Measurements from ENCODE around the gene RPL22.

RPL22 gene

DNA sequence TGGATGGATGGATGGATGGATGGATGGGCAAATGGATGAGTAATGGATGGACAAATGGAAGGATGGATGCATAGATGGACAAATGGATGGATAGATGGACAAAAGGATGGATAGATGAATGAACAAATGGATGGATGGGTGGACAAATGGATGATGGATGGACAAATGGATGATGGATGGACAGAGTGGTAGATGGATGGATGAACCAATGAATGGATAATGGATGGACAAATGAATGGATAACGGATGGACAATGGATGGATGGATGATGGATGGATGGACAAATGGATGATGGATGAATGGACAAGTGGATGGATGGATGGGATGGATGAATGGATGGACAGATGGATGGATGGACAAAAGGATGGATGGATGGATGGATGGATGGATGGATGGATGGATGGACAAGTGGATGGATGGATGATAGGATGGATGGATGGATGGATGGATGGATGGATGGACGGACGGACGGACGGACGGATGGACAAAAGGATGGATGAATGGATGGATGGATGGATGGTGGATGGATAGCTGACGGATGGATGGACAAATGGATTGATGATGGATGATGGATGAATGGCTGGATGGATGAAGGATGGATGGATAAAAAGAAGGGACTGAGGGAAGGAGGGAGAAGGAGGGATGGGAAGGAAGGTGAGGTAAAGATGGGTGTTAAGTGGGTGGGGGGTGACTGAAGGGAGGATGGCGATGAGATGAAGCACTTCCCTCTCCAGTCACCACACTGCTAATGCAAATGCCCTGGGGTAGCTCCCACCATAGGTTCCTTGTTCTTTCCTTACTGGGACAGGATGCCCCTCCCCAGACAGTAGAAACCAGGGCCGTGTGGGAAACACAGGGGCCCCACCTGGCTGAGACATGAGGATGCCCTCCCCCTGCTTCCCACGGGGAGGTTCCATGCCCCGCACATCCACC, 49.1 kb downstream of the RPL22 start:
- no peak for DNase-seq

DNA sequence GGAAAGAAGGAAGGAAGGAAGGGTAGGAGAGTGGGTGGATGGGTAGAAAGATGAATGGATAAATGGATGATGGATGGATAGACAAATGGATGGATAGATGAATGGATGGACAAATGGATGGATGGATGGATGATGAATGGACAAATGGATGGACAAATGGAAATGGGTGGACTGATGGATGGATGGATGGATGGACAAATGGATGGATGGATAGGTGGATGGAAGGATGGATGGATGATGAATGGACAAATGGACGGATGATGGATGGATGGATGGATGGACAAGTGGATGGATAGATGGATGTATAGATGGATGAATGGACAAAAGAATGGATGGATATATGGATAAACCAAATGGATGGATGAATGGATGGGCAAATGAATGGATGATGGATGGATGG, 49.8 kb downstream of the RPL22 start:
- DNase-seq, result no peak

DNA sequence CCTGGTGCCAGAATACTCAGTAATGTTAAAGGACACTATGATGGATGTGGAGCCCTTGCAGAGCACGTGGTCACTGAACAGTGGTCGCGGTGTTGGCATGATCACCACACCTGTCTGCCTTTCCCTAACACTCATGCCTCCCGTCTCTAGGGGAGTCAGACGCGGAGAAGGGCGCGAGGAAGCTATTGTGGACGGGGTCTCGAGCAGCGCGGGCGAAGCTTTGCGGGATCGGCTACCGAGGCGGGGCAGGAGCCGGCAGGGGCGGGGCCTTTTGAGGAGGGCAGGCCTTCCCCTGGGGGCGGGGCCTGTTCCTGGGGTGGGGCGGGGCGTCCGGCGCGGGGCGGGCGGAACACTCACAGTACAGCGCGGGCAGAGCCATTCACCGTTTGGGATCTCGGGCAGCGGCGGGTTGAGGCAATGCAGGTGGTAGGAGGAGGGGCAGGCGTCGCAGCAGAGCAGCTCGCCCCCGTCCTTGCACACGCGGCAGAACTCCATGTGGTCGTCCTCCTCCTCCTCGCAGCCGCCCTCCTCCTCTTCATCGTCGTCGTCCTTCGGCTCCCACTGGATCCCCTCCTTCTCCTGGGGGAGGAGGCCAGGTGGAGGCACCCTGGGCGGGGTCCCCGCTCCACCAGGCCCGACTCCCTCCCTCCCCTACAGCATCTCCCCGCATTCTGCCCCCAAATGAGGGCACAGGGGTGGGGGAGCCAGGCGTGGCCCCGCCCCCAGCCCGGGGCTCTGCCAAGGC, 50.7 kb downstream of the RPL22 start:
- peak; percentile 81 for DNase-seq

DNA sequence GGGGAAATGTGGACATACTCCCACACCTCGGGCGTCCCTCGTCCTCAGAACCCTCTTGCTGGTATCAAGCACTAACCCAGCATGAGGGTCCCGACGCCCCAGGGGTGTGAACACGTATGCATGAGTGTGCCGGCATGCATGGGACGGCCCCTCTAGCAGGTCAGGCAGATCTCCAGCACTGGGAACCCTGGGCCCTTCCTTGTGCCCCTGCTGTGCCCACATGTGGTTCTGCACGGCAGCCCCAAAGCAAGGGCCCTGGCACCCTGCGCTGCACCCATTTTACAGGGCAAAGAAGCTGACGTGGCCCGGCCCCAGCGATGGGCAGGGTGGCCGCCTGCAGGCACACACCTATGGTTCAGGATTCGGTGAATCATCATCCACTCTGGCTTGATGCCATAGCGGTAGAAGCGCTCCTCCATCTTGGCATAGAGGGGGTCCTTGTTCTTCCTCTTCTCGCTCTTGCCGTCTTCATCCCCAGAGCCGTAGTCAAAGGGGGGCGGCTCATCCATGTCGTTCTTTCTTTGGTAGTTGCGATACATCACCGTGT, 53.5 kb downstream of the RPL22 start:
- no peak for DNase-seq

DNA sequence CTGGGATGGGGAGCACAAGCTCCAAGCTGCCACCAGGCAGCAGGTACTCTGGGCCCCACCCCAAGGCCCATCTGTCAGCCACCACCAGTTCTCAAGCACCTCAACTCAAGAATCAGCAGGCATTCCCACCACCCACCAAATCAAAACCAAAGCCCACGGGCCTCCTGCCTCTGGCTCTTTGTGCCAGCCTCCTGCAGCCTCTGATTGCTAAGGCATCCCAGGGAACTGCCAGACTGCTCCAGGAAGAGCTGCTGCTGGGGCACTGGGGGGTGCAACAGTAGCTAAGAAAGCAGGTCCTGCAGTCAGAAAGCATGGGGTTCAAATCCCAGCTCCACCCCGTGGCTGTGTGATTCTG, 54.0 kb downstream of the RPL22 start:
- DNase-seq, result no peak

DNA sequence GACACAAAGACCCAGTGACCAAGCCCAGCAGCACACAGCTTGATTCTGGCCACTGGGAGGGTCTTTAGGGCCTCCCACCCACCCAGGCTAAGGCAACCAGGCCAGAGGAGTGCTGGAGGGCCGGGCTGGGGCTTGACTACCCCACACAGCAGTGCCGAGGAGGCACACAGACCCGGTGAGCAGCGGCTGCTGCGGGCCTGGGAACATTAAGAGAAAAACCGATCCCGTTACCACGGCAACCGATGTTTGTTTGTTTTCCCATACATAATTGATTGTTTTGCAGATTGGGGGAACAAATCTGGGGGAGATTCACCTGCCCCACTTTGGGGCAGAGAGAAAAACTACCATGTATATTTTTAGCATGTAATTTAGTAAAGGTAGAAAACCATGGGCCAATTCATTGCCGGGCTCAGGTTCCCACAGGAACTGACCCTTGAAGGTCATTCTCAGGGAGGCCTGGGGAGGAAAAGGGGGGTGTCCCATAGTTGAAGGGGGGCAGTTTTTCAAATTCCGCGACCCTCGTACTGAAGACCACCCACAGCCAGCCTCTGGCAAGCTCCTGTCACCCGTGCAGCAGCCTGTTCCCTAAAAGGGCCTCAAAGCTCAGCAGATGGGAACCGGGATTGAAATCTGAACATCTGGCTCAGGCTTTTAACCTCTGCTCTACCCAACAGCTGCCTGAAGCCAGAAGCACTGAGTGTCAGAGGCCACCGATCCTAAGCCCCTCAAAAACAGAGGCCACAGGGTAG, 54.6 kb downstream of the RPL22 start:
- no peak for DNase-seq

DNA sequence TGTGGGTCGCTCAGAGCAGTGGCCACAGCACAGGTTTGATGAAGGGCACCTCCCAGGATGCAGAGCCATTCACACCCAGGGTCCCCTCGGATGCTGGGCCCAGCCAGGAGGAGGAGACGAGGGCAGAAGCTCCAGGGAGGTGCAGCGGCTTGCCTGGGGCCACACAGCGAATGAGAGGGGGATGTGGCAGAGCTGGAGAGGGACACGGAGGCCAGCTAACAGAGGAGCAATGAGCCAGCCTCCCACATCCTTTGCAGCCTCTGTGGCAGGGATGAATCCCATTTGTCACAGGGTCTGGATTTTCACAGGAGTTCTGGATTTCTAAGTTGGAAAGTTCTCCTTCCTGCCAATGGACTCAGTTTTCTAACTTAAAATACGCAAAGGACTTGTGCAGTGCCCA, 55.2 kb downstream of the RPL22 start:
- DNase-seq, result no peak

DNA sequence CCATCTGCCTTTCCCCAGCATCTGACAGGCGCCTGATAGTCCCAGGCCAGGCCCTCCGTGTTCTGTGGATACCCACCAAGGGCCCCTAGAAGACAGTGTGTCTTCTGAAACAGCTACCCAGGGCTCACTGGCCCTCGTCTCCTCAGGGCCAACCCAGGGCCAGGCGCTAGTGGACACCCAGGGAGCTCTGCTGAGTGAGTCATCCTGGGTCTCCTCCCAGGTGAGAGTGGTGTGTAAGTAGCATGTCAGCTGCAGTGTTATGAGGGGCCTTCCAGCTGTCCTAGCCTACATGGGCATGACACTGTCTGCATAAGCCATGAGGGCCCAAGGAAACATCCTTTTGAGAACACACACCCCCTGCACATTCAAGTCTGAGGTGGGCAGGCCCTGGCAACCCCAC, 56.0 kb downstream of the RPL22 start:
- no peak for DNase-seq

DNA sequence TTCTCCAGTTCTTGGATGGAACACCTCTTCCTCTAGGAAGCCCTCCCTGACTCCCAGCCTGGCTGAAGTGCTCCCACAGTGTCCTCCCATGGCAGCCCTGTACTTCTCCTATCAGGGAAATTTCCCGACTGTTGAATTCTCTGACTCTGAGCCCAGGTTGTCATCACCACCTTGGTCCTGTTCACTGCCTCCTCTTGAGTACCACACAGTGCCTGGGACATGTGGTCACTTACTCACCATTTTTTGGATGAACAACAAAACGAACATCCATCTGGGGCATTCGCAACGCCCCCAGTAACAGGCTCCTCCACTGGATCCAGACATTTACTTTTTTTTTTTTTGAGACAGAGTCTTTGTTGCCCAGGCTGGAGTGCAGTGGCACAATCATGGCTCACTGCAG, 56.7 kb downstream of the RPL22 start:
- no peak for DNase-seq

DNA sequence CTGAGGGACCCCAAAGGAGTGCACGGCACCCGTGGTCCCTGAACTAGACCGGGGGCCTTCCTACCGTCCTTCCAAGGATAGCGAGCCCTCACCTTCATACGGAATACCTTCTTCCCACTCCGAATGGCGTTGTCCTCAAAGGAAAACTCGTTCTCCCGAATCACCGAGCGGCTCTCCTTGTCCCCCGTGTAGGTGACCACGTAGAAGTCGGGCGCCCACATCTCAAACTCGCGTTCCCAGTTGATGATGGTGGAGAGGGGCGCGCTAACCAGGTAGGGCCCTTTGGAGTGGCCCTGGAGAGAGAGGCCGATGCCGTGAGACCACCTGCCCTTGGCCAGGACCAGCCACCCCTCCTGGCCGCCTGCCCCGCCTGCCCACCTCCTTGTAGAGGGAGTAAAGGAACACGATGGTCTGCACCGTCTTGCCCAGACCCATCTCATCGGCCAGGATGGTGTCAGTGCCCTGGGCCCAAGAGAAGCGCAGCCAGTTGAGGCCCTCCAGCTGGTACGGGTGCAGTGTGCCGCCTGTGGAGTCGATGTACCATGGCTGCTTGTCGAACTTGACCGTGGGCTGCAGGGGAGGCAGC, 57.3 kb downstream of the RPL22 start:
- DNase-seq, result no peak

DNA sequence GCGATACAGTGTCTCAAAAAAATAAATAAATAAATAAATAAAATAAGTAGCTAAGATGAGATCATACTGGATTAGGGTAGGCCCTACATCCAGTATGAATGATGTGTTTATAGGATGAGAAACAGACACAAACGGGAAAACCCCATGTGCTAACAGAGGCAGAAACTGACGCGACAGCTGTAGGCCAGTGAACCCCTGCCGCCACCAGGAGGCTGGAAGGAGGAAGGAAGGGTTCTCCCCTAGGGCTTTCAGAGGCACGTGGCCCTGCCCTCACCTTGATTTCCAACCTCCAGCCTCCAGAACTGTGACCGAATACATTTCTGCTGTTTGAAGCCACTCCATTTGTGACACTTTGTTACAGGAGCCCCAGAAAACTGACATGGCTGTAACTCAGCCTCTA, 57.8 kb downstream of the RPL22 start:
- DNase-seq, result no peak

DNA sequence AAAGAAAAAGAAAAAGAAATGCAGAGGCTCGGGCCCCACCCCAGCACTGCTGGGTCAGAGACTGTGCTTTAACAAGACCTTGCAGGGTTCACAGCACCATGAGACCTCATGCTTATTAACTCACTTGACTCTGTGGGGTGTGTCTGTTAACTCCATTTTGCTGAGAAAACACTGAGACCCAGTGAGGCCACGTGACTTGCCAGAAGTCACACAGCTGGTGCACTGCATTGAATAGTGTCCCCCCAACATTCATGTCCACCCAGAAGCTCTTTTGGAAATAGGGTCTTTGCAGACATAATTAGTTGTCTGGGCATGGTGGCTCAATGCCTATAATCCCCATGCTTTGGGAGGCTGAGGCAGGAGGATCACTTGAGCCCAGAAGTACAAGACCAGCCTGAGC, 59.0 kb downstream of the RPL22 start:
- no peak for DNase-seq

DNA sequence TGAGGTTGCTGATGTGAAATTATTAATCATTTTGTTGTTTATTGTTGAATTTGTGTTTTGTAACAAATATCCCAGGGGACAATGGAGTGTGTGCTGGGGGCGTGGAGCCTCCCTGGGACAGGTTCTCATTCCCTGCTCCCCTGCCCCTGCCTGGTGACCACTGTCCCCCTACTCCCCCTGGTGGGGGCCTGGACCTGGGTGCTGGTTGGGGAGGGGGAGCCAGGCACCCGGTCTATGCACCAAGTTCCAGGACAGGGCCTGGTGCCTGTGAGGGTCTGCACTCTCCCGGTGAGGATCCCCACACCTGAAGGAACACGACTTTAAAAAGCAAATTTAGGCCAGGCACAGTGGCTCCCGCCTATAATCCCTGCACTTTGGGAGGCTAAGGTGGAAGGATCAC, 61.6 kb downstream of the RPL22 start:
- DNase-seq, result no peak

DNA sequence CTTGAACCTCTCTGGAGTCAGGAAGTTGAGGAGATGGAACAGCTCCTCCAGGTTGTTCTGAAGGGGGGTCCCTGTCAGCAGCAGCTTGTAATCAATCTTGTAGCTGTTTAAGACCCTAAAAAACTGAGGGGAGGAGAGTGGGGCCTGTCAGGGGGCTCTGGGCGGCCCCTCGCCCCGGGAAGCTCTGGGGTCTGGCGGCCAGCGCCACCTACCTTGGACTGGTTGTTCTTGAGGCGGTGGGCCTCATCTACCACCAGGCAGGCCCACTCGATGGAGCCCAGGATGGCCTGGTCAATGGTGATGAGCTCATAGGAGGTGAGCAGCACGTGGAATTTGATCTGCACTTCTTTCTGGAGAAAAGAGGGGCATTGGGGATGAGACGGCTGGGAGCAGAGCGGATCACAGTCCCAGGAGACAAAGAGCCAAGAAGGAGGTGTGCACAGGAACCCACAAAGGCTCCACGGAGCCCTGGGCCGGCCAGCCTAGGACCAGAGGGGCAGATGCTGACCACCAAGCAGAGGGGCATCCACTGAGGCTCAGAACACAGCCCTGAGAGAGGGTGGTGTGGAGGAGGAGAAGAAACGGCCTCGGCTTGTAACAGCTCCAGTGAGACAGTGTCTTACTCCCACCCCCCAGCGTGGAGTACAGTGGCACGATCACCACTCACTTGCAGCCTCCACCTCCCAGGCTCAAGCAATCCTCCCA, 62.7 kb downstream of the RPL22 start:
- DNase-seq, result no peak

Measured in NCI-H1092 (cell line).